Hindlimb muscle (tissue), 1 donor: ENCODE measurements around the gene ID1. TPM values are rescaled to one million over a fixed set of nuclear protein-coding genes. Genes with fewer than 3 reads are reported as not detected.

Source experiments
- DNase-seq: peaks from one replicate; pipeline ENCODE4 v3.0.0-alpha.2; 2013
- polyA plus RNA-seq: library from polyadenylated mRNA; unstranded; fragments of 120-200 nt; gene quantifications from one replicate; pipeline ENCODE4 v1.2.1, GENCODE V29; 2013; ENCODE audit not compliant: insufficient read length

The ID1 gene
- polyA plus RNA-seq = 22.8 TPM

- DNase-seq = peak; percentile 95
Observed at GRCh38 chr20:31605031-31605901, at the start of gene ID1. Gene ID1, plus strand, starts transcription at chr20:31605289. Its CDS starts 99 bp downstream, at chr20:31605388.

DNA sequence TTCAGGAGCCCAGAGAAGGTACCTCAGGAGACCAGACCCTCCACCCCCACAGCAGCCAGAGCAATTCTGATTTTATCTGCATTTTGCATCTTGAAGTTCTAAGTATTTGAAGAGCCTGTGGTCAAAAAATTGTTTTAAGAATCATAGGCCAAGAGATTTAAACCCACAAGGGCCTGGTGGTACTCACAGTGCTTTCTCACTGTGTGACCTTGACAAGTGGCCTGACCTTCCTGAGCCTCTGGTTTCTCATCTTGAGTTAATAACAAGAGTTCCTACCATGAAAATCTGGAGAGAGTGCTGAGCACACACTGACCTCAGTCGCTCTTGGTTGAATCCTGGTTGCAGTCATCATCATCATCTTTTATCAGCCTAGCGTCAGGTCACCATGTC lies 45.4 kb upstream of the ID1 start:
- no peak for DNase-seq

GRCh38 chr20:31560094-31560745 lies 44.9 kb upstream of the ID1 start:
- no peak for DNase-seq

DNA sequence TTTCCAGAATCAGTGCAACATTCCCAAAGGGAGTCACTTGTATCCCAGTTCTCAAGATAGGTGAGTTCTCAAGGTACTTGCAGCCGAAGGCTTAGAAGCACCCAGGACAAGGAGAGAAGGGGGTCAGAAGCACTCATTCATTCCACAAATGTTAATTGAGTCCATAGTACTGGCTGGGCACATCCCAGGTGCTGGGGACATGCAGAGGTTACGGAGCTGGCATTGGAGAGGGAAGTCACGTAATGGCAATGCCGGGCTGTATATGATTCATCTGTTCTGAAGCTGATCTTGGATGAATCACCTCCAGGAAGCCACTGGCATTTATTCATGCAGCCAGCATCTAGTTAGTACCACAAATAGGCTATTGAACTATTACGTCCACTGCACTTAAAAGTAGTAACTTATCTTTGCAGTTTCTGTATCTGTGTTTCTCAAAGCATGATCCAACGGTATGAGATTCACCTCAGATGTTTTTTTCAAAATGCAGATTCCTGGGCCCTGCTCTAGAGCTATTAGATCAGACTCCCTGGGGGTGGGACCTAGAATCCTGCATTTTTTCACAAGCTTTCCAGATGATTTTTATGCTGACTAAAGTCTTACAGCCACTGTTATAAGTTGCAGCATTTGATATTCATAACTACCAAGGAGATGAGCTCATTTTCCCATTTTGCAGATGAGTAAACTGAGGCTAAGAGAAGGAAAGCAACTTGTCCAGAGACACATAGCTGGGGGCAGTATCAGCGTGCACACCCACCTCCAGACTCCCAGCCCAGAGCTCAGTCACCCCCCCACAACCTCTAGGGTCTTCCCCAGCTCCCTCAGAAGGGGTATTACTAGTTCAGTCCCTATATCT lies 44.1 kb upstream of the ID1 start:
- DNase-seq = no peak

GRCh38 chr20:31562241-31562640 lies 42.8 kb upstream of the ID1 start:
- DNase-seq = no peak

GRCh38 chr20:31564284-31564683 lies 40.8 kb upstream of the ID1 start:
- no peak for DNase-seq

DNA sequence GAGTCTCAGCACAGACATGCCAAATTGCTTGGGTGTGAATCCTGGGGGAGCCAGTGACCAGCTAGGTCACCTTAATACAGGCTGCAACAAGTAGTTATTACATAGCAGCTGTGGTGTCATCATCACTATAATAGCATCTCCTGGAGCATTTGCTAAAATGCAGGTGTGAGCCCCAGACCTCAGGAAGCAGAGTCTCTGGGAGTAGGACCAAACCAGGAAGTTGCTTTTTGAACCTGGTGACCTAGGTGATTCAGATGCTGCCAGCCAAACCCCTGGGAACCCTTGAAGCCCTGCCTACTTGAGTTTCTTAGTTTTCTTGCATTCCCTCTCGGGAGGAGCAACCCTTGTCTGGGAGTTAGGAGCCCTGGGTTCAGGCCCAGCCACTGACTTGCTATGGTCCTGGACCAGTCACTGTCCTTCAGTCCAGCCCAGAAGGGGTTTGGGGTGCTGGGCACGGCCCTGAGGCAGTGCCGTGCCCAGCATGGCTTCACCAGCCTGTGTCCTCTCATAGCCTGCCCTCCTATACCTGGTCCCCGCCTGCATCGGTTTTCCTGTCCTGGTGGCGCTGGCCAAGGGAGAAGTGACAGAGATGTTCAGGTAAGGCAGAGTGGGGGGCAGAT lies 39.3 kb upstream of the ID1 start:
- DNase-seq = no peak

- no peak for DNase-seq
Observed at GRCh38 chr20:31566319-31566657, 38.8 kb upstream of the ID1 start.

- no peak for DNase-seq
Observed at GRCh38 chr20:31566658-31567379, 38.3 kb upstream of the ID1 start.

DNA sequence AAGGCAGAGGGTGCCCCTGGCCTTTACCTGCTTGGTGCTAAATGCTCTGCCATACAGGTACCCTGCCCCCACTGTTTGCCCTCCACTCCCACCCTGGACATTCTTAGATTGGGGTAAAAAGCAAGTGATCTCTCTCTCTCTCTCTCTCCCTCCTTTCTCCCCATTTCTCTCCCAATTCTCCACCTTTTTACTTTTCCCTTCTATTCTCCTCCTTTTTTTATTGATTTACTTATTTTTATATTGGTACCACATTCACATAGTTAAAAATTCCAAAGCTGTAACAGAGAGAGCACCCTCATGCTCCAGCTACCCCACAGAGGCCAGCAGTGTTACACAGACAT lies 37.7 kb upstream of the ID1 start:
- DNase-seq = no peak

DNA sequence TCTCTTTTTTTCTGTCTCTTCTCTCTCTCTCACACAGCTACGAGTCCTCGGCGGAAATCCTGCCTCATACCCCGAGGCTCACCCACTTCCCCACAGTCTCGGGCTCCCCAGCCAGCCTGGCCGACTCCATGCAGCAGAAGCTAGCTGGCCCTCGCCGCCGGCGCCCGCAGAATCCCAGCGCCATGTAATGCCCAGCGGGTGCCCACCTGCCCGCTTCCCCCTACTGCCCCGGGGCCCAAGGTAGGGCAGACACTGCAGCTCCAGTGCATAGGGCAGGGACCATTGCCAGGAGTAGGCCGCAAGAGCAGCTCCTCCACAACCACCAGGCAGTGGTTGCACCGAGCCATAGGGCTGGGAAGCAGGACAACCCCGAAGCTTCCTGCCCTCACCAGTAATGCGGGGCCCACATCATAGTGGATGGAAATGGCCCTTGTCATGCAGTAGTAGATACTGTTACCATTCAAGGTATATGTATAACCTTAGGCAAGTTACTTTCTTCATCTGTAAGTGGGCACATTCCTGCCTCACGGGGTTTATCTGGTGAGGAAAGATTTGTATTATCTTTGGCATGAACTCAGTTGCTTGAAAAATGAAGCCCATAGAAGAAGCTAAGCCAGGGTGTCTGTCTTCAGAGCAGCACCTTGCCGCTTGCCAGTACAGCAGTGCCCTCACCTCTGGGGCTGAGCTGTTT lies 36.9 kb upstream of the ID1 start:
- no peak for DNase-seq

- DNase-seq = no peak
Observed at GRCh38 chr20:31568773-31569162, 36.3 kb upstream of the ID1 start.

DNA sequence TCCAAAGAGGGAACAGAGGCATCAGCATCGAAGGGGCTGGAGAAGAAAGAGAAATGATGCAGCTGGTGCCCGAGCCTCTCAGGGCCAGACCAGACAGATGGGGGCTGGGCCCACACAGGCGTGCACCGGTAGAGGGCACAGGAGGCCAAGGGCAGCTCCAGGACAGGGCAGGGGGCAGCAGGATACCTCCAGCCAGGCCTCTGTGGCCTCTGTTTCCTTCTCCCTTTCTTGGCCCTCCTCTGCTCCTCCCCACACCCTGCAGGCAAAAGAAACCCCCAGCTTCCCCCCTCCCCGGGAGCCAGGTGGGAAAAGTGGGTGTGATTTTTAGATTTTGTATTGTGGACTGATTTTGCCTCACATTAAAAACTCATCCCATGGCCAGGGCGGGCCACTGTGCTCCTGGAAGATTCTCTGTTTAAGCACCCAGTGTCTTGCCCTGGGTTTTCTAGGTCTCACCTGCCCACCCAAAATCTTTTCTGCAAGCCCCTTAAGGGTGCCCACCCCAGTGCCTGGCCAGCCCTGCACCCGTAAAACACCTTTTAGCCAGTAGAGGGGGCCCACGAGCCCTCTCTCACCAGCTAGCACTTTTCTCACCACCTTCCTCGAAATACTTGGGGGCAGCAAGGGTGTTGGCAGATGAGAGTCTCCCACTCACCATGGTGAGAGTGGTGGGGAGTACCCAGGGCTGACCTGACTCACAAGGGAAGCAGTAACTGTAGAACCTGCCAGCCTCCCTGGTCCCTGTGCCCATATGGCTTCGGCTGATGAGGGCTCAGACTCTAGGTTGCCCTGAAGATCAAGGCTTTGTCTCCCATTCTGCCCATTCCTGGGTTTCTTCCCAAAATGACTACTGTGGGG lies 35.7 kb upstream of the ID1 start:
- DNase-seq = no peak

DNA sequence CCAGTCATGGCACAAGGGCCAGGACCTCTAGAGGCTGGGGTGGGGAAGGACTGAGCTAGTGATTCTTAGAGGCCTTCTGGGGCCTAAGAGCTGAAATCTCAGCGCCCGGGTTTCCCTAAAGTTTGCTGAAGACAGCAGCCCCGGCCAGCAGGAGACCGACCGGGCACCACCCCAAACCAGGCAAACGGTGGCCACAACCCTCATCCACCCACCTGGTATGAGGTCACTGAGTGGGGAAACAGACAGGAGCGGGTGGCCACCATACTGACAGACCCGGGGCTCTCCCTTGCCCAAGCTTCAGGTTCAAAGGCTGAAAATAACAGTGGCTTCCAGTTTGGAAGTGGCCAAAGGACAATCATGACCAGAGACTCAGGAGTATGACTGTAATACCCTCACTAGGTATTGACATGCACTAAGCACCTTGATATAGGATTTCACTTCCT lies 35.0 kb upstream of the ID1 start:
- no peak for DNase-seq

DNA sequence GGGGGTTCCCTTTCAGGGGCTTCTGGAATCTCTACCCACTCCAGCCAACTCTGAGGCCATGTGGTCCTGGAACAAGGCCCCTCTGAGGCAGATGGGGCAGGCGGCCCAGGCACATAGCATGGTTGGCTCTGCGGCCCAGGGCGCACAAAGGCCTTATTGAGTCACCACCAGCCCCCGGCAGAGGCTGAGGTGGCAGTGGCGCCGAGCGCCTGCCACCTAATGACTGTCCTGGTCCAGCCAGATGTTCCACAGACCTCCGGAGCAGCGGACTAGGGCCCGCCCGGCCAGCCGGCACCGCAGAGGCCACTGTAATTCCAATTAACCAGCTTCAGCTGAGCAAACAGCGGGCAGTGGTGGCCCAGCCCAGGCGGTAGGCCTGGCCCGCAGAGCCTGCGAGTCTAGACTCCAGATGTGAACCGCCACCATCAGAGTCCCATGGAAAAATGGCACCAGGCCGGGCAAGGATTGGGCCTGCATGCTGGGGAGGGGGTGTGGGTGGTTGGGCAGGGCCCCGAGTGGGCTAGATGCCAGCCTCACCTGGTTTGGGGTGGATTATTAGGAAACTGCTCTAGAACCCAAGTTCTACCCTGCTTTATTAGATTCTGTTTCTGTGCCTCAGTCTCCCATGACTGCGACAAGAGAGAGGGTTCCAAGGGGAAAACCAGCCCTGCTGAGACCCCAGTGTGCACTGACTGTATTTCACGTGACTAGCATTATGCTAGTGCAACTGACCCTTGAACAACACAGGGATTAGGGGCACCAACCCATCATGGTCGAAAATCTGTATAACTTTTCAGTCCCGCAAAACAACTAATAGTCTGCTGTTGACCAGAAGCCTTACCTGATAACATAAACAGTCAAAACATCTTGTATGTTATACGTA lies 34.1 kb upstream of the ID1 start:
- DNase-seq = no peak

DNA sequence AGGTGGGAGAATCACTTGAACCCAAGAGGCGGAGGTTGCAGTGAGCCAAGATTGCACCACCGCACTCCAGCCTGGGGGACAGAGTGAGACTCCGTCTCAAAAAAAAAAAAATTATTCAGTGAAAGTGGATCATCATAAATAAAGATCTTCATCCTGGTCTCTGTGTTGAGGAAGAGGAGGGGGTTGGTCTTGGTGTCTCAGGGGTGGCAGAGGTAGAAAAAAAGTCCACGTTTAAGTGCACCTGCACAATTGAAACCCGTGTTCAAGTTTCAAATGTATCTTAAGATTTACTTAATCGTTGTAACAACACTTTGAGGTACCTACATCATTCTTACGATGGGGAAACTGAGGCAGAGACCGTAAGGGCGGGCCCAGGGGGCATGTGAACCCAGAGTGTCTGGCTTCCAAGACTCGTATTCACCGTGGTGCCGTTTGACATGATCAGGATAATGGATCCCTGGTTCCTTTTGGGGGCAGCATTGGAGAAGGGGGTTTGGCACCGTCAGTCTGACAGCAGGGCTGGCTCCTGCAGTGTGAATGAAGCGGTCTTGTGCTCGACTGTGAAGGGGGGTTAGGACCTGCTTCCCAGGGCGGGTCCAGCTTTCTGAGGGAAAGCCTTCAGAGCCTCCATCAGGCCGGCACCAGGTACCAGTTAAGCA lies 32.9 kb upstream of the ID1 start:
- DNase-seq = no peak

DNA sequence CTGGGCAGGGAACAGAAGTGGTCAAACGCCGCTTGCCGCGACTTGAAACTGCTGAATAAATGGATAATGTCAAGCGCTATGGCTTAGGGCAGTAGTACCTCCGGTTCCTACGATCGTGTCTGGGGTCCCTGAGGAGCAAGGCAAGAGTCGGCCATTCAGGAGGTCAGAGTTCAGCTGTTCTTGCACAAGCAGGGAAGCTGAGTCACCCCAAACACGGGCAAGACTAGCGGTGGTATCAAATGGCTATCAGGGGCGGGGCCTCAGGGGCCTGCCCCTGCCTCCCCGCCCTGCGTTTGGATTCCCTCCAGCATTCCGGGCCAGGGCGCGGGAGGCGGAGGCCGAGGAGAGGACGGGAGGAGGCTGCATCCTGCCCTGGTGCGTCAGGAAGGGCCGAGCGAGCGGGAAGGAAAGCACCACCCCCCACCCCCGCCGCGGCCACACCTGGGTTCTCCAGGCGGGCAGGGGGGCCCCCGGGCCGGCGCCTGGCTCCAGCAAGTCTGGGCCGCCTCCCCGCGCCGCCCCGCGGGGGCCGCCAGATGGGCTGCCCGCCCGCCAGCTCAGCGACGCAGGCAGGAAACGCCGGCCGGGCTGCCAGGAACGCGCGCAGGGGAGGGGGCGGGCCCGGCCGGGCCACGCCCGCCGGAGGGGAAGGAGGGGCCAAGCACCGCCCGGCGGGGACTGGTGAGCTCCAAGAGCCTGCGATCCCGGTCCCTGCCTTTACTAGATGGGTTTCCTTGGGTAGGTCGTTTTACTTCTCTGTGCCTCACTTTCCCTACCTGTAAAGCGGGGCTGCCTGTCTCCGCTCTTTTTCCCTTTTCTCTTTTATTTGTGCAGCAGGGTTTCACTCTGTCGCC lies 32.2 kb upstream of the ID1 start:
- DNase-seq = peak; percentile 93
